Prostate gland (tissue), 2 donors: ENCODE measurements around the gene NOC4L.

Experiments used
- CTCF ChIP-seq, 4 experiments: fragments of 200-600 bp in 2 of 4; fragments of 450-650 bp in 2 of 4; sonication (generic) in 2 of 4; IDR thresholded peaks; 1 replicate in 3 of 4; 2 replicates in 1 of 4; pipeline ENCODE4 v1.5.1; 2016 to 2019; ENCODE audit warnings: antibody characterized with exemption in 4 of 4, mild to moderate bottlenecking in 2 of 4, moderate library complexity in 2 of 4
- POLR2AphosphoS5 ChIP-seq: sonication (generic); formaldehyde crosslinking; IDR thresholded peaks from one replicate; pipeline ENCODE4 v1.6.1; 2017; ENCODE audit warnings: antibody characterized with exemption

- TF ChIP-seq CTCF (IDR thresholded peaks at IDR 0.05) (no peak), POLR2AphosphoS5 (no peak)
Observed at GRCh38 chr12:132173135-132174014, 29.1 kb downstream of the NOC4L start.
